Right lobe of liver (tissue), 6 donors: ENCODE data around the gene ANGPTL2. TPM values are rescaled to one million over a fixed set of nuclear protein-coding genes. Genes with fewer than 3 reads are reported as not detected.

Experiments
- ATAC-seq, 4 donors: fragments of 200-7000 bp; cut with Tn5 transposase; one replicate each; pipeline ENCODE4 v1.9.1; 2020; ENCODE audit warnings: mild to moderate bottlenecking in 4 of 4, moderate library complexity in 4 of 4
- DNase-seq, 3 donors: peaks; one replicate each; pipeline ENCODE4 v3.0.0-alpha.2; 2020
- H3K27ac ChIP-seq, 3 donors: fragments of 200-600 bp; one replicate each; pipeline ENCODE4 v1.8.0; 2022
- H3K27me3 ChIP-seq, 2 donors: fragments of 200-600 bp; one replicate each; pipeline ENCODE4 v1.8.0; 2022
- H3K36me3 ChIP-seq, 4 donors: fragments of 200-600 bp; sonication (generic) in 1 of 4; one replicate each; pipeline versions ENCODE4 v1.5.1 to v1.8.0; 2017 to 2022; ENCODE audit warnings: control low read depth in 1 of 4
- H3K4me1 ChIP-seq, 4 donors: fragments of 200-600 bp; sonication (generic) in 1 of 4; one replicate each; pipeline versions ENCODE4 v1.5.1 to v1.8.0; 2017 to 2022; ENCODE audit warnings: control low read depth in 1 of 4
- H3K4me3 ChIP-seq, 3 donors: fragments of 200-600 bp; one replicate each; pipeline ENCODE4 v1.8.0; 2022
- H3K9me3 ChIP-seq, 4 donors: fragments of 200-600 bp; sonication (generic) in 1 of 4; one replicate each; pipeline versions ENCODE4 v1.5.1 to v1.8.0; 2017 to 2022; ENCODE audit warnings: control low read depth in 1 of 4
- POLR2A ChIP-seq: fragments of 450-650 bp; IDR thresholded peaks from one replicate; pipeline ENCODE4 v1.6.1; 2017; ENCODE audit warnings: antibody characterized with exemption, mild to moderate bottlenecking
- WGBS: methylation state at CpG from one replicate; pipeline ENCODE4 v1.1.6; 2018; ENCODE audit warnings: low coverage, low lambda C conversion rate; ENCODE audit not compliant: insufficient coverage; ENCODE audit errors: missing lambda C conversion rate; 5-methylcytosine and 5-hydroxymethylcytosine counted together
- intact Hi-C, 2 donors: fragments of 100-400 bp; cut with DNase I; formaldehyde crosslinking; loops; one replicate each; pipeline versions ENCODE4 v1.11.2 to v1.14.1; 2022
- total RNA-seq, 6 experiments: library from RNA; depleted of rRNA in 2 of 6; stranded (reverse); fragments of >200 nt in 2 of 6; fragmentation: NEBNext Ultra II Directional in 3 of 6; extraction: Animal tissue kit (Norgen Biotek cat#: 25700) in 3 of 6; gene quantifications; one replicate each; pipeline versions ENCODE4 v1.1.0 to v1.2.4, GENCODE V29; 2016 to 2023
- TF ChIP-seq, protein P1 (sequence below), 4 donors: fragments of 200-600 bp in 3 of 4; fragments of 450-650 bp in 1 of 4; IDR thresholded peaks; one replicate each; pipeline versions ENCODE4 v1.5.1 to v1.8.0; 2016 to 2022; ENCODE audit warnings: antibody characterized with exemption in 4 of 4, mild to moderate bottlenecking in 2 of 4
- donor health status: DM: no; HTN: yes; CAD: no.
- donor health status: DM: no; HTN: no; CAD: no.
- donor health status: DM: no; HTN: no; CAD: no.
- donor health status: DM: no; HTN: yes; CAD: no.
- donor health status: DM: no; HTN: yes; CAD: no.

Gene ANGPTL2
- total RNA-seq, 6 experiments from 2014 or later: 2.1 to 6.3 (median 3.0) TPM

GRCh38 chr9:127085186-127085585, 37.2 kb downstream of the ANGPTL2 start:
- Histone ChIP-seq H3K27me3 (no peaks in the 10 kb centered on the region), H3K36me3 (no peaks in the 10 kb centered on the region), H3K4me3 (no peak overlapping the region), H3K9me3 (no peaks in the 10 kb centered on the region), H3K27ac (no peak overlapping the region), H3K4me1 (no peaks in the 10 kb centered on the region)
- WGBS: 100% methylated on average over 1 of the region's 2 CpGs
- intact Hi-C loops: no loop called here
- TF ChIP-seq POLR2A: no peak
- TF ChIP-seq, protein P1, sequence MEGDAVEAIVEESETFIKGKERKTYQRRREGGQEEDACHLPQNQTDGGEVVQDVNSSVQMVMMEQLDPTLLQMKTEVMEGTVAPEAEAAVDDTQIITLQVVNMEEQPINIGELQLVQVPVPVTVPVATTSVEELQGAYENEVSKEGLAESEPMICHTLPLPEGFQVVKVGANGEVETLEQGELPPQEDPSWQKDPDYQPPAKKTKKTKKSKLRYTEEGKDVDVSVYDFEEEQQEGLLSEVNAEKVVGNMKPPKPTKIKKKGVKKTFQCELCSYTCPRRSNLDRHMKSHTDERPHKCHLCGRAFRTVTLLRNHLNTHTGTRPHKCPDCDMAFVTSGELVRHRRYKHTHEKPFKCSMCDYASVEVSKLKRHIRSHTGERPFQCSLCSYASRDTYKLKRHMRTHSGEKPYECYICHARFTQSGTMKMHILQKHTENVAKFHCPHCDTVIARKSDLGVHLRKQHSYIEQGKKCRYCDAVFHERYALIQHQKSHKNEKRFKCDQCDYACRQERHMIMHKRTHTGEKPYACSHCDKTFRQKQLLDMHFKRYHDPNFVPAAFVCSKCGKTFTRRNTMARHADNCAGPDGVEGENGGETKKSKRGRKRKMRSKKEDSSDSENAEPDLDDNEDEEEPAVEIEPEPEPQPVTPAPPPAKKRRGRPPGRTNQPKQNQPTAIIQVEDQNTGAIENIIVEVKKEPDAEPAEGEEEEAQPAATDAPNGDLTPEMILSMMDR (IDR thresholded peaks at IDR 0.05): no peak
- ATAC-seq: no peak
- no peak for DNase-seq

- DNase-seq (no peak), ATAC-seq (no peak)
- Histone ChIP-seq H3K27me3 (no peaks in the 10 kb centered on the region), H3K9me3 (no peaks in the 10 kb centered on the region), H3K36me3 (no peaks in the 10 kb centered on the region), H3K27ac (no peak overlapping the region), H3K4me3 (no peak overlapping the region), H3K4me1 (no peaks in the 10 kb centered on the region)
- TF ChIP-seq POLR2A: no peak
- TF ChIP-seq, protein P1 (IDR thresholded peaks at IDR 0.05): no peak
- intact Hi-C loops: no loop called here
- 86% methylated on average over 2 of the region's 12 CpGs for WGBS
Measured at GRCh38 chr9:127084076-127085039, 38.1 kb downstream of the ANGPTL2 start.

GRCh38 chr9:127083138-127083980, 39.1 kb downstream of the ANGPTL2 start:
- Histone ChIP-seq H3K27ac (no peak overlapping the region), H3K27me3 (no peaks in the 10 kb centered on the region), H3K9me3 (no peaks in the 10 kb centered on the region), H3K36me3 (no peaks in the 10 kb centered on the region), H3K4me3 (no peak overlapping the region), H3K4me1 (no peaks in the 10 kb centered on the region)
- ATAC-seq (no peak), DNase-seq (no peak)
- TF ChIP-seq POLR2A: no peak
- intact Hi-C loops: no loop called here
- WGBS: 69% methylated on average over 2 of the region's 5 CpGs

DNA sequence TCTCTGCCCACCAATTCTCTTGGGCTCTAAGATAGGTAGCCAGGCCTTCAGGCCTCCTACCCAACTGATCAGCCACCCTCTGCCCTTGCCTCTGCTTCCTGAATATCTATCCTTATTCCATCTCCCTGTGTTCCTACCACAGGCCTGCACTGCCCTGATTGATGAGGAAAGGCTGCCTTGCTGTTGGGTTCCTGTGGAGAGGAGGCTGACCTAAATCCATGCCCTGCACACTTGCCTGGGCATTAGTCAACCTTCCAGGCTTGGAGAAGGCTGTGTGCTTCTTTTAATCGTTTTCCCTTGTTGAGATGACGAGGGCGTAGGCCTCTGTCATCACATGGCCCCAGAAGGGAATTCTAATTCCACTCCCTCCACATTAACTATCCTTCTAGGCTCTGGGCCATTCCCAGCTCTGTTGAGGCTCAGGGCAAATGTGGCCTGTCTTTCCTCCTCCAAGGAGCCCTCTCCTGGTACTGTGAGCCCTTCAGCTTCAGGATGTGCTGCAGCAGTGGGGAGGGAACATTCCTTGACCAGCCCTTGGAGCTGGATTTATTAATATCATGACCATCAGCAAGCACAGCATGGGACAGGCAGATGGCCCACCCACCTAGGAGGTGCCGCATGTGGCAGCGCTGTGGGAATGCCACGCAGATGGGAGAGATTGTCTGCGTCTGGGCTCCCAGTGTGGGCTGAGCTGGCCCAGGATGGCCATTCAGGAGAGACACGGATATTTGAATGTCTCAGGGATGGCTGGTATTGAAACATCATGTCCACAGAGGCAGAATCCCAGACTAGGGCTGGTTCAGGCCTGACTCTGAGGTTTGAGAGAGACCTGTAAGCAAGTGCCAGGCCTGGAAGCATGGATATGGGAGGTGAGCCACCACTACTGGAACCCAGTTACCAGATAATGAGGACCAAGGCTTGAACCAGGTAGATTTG, 40.9 kb downstream of the ANGPTL2 start:
- H3K27me3 ChIP-seq: no peaks in the 10 kb centered on the region
- H3K27ac ChIP-seq: no peak overlapping the region
- 100% methylated on average over 2 of the region's 8 CpGs for WGBS
- H3K4me1 ChIP-seq: no peaks in the 10 kb centered on the region
- H3K9me3 ChIP-seq: no peaks in the 10 kb centered on the region
- intact Hi-C loops: no loop called here
- TF ChIP-seq, protein P1 (IDR thresholded peaks at IDR 0.05): no peak
- no peak for TF ChIP-seq POLR2A
- no peak overlapping the region for H3K4me3 ChIP-seq
- H3K36me3 ChIP-seq: no peaks in the 10 kb centered on the region
- ATAC-seq (no peak), DNase-seq (no peak)
